SK-N-SH (cell line): ENCODE data around the gene GNAI1.

Experiments used
- EP300 ChIP-seq, 2 experiments: IDR thresholded peaks; 2 replicates each; pipeline versions ENCODE4 v1.4.0 to v1.6.1; 2012; ENCODE audit warnings: borderline replicate concordance in 1 of 2, low read depth in 1 of 2, low read length in 1 of 2
- JUND ChIP-seq: IDR thresholded peaks from 2 replicates; pipeline ENCODE4 v1.4.0; 2012
- RCOR1 ChIP-seq: fragments of 150-350 bp; IDR thresholded peaks from 2 replicates; pipeline ENCODE4 v1.6.1; 2017; ENCODE audit warnings: antibody characterized with exemption, low read length
- RFX5 ChIP-seq: IDR thresholded peaks from 2 replicates; pipeline ENCODE4 v1.6.1; 2012; ENCODE audit warnings: mild to moderate bottlenecking, improper control_type of control experiment, low read length
- SIN3A ChIP-seq: IDR thresholded peaks from 2 replicates; pipeline ENCODE4 v1.6.1; 2012; ENCODE audit warnings: low read depth, mild to moderate bottlenecking, low read length, moderate library complexity, borderline replicate concordance
- TEAD4 ChIP-seq: IDR thresholded peaks from 2 replicates; pipeline ENCODE4 v1.4.0; 2012; ENCODE audit warnings: mild to moderate bottlenecking, borderline replicate concordance; ENCODE audit not compliant: insufficient read depth
- TF ChIP-seq, protein P1 (sequence below): IDR thresholded peaks from 2 replicates; pipeline ENCODE4 v1.6.1; 2012; ENCODE audit warnings: mild to moderate bottlenecking, low read depth, low read length, moderate library complexity
- TF ChIP-seq, protein P2 (sequence below): IDR thresholded peaks from 2 replicates; pipeline ENCODE4 v1.4.0; 2012; ENCODE audit warnings: low read depth, borderline replicate concordance
- TF ChIP-seq, protein P3 (sequence below): fragments of 200-600 bp; sonication (generic); IDR thresholded peaks from 2 replicates; pipeline ENCODE4 v1.6.1; 2017; ENCODE audit warnings: antibody characterized with exemption, mild to moderate bottlenecking, moderate library complexity

DNA sequence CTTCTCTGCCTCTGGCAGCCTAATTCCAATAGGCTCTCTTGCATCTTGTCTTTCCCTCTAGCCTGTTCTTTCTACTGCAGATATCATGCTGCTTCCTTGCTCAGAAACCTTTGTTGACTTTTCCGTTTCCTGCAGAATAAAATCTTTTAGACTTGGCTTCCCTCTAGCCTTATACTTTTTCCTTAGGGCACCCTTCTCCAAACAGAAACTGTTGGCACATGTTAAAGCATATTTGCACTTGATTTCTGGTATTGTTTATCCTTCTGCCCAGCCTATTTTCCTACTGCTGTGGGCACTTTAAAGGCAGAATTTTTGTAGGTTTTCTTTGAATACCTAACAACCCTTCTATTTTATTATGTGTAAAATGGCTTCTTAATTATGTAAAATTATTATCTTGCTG, 4.6 kb downstream of the GNAI1 start:
- TF ChIP-seq, protein P1, sequence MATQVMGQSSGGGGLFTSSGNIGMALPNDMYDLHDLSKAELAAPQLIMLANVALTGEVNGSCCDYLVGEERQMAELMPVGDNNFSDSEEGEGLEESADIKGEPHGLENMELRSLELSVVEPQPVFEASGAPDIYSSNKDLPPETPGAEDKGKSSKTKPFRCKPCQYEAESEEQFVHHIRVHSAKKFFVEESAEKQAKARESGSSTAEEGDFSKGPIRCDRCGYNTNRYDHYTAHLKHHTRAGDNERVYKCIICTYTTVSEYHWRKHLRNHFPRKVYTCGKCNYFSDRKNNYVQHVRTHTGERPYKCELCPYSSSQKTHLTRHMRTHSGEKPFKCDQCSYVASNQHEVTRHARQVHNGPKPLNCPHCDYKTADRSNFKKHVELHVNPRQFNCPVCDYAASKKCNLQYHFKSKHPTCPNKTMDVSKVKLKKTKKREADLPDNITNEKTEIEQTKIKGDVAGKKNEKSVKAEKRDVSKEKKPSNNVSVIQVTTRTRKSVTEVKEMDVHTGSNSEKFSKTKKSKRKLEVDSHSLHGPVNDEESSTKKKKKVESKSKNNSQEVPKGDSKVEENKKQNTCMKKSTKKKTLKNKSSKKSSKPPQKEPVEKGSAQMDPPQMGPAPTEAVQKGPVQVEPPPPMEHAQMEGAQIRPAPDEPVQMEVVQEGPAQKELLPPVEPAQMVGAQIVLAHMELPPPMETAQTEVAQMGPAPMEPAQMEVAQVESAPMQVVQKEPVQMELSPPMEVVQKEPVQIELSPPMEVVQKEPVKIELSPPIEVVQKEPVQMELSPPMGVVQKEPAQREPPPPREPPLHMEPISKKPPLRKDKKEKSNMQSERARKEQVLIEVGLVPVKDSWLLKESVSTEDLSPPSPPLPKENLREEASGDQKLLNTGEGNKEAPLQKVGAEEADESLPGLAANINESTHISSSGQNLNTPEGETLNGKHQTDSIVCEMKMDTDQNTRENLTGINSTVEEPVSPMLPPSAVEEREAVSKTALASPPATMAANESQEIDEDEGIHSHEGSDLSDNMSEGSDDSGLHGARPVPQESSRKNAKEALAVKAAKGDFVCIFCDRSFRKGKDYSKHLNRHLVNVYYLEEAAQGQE = no peak
- no peak for TF ChIP-seq JUND
- no peak for TF ChIP-seq RCOR1
- TF ChIP-seq RFX5 = no peak
- TF ChIP-seq, protein P2, sequence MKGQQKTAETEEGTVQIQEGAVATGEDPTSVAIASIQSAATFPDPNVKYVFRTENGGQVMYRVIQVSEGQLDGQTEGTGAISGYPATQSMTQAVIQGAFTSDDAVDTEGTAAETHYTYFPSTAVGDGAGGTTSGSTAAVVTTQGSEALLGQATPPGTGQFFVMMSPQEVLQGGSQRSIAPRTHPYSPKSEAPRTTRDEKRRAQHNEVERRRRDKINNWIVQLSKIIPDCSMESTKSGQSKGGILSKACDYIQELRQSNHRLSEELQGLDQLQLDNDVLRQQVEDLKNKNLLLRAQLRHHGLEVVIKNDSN = no peak
- no peak for TF ChIP-seq SIN3A
- TF ChIP-seq, protein P3, sequence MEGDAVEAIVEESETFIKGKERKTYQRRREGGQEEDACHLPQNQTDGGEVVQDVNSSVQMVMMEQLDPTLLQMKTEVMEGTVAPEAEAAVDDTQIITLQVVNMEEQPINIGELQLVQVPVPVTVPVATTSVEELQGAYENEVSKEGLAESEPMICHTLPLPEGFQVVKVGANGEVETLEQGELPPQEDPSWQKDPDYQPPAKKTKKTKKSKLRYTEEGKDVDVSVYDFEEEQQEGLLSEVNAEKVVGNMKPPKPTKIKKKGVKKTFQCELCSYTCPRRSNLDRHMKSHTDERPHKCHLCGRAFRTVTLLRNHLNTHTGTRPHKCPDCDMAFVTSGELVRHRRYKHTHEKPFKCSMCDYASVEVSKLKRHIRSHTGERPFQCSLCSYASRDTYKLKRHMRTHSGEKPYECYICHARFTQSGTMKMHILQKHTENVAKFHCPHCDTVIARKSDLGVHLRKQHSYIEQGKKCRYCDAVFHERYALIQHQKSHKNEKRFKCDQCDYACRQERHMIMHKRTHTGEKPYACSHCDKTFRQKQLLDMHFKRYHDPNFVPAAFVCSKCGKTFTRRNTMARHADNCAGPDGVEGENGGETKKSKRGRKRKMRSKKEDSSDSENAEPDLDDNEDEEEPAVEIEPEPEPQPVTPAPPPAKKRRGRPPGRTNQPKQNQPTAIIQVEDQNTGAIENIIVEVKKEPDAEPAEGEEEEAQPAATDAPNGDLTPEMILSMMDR = no peak
- TF ChIP-seq TEAD4 = no peak
- no peak for TF ChIP-seq EP300 (IDR thresholded peaks at IDR 0.05; ENCODE audit: borderline replicate concordance in 1 of 2, low read depth in 1 of 2, low read length in 1 of 2)
